CD4-positive, alpha-beta T cell treated with Interleukin-17A for 4 hours (primary cell): ENCODE measurements around the gene RPS6KA3.
"Not testable (repeated sequence)": the region's sequence is repeated elsewhere in the genome, so short reads cannot be mapped to it uniquely, and the experiment has no call there.

Experiments used
- DNase-seq: peaks from one replicate; pipeline ENCODE4 v3.0.0-alpha.2; 2020; ENCODE audit warnings: mixed read lengths

RPS6KA3 gene

DNA sequence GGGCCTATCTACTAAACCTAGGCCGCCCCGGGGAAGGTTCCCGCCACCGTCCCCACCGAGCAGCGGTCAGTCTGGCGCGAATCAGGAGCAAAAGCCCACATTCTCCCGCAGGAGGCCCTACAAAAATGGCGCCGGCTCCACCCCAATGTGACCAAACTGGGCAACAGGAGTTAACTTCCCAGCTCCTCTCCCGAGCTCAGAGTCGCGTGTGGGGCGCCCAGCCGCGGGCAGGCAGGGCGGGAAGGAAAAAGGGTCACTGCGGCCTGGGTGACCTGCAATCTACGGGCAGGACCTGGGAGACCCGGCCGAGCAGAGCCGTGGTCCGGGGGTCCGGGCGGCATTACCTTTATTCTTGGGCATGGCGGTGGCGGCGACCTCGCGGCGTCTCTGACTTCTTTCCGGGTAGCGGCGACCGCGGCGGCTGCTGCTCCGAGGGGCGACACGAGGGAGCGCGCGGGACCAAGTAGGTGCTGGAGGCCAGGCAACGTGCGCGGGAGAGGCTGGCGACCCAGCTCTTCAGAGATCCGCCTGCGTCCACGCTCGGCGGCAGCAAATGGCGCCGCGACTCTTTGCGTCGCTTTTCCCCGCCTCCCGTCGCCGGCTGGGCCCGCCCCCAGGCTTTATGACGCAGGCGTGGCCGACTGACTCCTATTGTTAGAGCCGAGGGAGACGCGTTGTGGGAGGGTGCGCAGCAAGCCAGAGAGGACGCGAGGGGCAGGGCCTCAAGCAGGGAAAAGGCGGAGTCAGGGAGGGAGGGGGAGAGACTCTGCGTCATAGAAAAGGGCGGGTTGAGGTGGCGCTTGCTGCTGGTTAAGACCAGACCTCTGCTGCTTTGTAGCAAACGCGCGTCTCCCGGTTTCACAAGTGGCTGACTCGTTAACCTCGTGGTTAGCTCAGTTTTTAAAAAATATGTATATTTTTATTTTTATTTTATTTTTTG, 125.2 kb downstream of the RPS6KA3 start, which contains the start of gene EIF1AX:
TSS of gene EIF1AX (minus strand) at position 558 of the 940 bp plus-strand sequence. CDS start at position 360, 198 bp downstream.
- peak; percentile 99 for DNase-seq

DNA sequence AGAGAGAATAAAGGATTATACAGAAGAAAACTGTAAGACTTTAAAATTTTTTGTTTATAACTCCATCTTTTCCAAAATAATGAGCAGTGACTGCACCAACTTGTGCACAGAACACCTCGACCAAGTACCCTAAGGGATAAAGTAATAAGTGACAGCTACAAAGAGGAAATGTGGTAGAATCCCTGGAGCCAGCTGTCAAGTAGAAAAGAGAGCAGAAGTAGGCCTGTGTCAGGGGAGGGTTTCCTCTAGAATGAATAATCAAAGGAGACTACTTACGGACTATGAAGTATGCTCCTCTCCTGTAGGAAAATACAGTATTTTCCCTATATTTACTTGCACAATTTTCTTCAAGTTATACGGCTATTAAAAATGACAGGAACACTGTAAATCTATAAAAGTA, 126.3 kb downstream of the RPS6KA3 start:
- no peak for DNase-seq

DNA sequence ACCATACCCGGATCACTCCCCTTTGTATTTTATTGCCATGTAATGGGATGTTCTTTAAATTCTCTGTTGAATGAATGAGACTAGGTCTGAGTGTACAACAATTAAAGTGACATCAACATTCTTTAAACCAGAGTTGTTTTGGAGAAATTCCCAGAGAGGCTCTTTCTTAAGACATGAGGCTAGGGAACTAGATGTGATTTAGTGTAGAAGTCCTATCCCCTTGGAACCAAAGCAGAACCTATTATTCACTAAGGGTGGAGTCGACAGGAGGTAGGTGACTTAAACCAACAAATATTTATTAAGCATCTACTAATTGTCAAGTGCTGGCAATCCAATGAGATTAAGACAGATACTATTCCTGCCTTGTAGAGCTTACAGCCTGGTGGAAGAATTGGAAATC, 126.7 kb downstream of the RPS6KA3 start:
- no peak for DNase-seq

DNA sequence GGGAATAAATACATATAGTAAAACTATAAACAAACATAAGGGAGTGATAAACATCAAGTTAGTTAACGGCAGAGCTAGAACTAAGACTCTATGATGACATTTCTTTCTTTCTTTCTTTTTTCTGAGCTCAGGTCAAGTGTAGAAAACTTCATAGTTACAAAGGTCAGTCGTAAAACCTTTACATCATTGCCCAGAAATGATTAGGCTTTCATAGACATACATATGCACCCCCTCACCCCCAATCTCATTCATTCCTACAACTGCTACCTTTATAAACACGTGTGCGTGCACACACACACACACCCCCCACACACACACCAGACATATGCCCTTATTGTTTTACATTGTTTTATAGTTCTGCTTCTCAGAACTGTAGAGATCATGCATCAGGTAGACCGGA, 130.8 kb downstream of the RPS6KA3 start:
- DNase-seq = no peak

DNA sequence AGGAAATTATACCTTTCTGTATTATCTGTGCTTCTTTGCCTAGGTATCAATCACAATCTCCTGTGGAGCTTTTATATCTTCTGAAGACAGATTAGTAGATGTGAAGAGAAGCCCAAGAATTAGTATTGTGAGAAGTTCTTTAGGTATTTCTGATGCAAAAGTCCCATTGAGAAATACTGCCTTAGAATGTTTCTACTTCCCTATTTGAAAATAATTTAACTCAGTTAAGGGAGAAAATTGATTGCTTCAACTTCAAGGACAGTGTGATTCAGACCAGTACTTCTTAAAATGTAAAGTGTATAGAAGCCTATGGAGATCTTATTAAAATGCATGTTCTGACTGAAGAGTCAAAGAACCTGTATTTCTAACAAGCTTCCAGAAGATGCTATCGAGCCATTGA, 134.0 kb downstream of the RPS6KA3 start:
- DNase-seq = no peak

DNA sequence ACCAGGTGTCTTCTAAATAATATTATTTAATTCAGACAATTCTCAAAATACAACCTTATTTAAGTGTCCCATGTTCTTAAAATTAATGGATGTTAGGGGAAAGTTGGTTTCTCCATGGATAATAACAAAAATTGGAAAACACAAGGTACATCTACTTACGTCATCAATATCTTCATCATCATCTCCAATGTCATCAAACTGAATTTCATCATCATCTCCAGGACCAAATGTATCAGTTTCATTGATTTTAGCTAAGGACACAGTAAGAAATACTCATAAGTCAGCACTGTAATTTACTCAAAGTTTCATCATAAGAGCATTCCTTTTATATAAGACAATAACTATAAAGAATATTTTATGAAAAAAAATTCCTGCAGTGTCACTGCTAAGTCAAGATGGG, 136.4 kb downstream of the RPS6KA3 start:
- no peak for DNase-seq

DNA sequence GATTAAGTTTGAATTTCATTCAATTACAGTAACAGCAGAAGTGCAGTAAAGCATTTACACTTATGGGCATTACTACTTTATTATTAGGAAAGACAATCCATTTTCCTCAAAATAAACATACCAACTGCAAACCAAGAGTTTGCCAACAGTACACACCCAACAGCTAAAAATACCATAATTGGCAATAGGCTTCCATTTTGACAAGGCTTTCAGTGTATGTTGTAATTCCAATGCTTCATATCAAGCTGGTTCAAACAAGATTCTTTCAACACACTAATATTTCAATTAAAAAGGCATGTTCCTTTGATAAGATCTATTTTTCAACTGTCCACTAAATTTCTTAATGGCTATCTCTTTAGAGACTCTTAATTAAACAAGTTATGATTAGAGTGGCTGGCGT, 137.2 kb downstream of the RPS6KA3 start:
- DNase-seq = no peak

DNA sequence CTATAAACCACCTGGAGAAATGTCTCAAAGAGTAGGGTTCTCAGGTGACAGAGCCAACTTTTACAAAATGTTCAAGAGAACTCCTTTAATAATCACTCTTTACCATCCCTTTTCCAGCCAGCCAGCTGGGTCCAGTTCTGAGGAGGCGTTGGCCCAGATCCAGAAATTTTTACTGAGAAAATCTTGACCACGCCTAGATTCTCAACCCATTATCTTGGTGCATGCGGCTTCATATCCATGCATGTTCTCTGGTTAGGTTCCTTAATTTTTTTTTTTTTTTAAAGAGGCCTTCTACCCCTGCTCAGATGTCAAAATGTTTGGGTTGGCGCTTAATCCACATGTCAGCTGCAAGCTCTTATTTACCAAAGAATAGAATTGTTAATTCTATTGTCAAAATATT, 138.0 kb downstream of the RPS6KA3 start:
- no peak for DNase-seq

DNA sequence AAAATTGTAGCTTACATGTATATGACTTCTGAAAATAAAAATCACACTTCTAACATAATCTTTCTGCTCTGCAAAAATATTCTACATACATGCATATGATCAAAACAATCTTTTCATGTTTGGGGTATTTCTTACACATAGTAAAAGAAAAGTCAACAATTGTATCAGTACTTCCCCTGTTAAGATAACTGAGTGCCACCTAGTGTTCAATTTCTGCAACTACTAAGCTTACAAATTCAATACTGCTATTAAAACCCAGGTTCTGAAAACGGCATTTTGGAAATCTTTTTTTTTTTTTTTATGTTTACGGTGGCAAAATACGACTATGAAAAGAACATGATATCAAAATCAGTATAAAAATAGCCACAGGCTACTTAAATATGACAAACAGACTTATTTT, 139.3 kb downstream of the RPS6KA3 start:
- DNase-seq = not testable (repeated sequence)

DNA sequence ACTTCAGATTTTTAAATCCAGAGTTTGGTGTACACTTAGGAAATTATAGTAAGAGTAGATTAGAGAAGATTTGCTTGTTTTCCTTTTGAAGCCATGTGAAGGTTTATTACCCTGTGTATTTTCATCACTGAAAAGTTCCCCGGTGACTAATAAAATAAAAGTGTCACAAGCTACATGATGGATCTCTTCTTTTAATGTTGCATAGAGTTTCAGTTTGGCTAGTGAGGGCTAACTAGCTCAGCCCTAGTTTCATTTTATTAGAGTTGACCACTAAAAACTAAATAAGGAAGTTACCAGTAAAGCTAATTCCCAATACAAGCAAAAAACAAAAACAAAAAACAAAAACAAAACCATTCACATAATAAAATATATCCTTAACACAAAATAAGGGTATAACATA, 139.9 kb downstream of the RPS6KA3 start:
- not testable (repeated sequence) for DNase-seq

DNA sequence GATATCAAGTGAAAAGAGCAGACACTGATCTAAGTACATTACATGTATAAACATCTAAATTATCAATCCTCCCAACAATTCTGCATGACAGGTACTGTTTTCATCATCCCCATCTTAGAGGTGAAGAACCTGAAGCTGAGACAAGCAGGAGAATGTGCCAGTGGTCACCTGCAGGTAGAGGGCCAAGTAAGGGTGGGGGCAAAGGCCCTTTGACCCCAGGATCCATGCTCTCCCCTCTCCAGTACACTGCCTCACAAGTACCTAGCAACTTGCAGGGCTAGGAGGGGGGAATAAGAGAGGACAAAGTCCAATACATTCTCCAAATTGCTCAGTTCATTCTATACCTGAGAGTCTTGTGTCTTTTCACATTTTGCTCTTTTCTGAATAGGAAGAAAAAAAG, 141.7 kb downstream of the RPS6KA3 start:
- DNase-seq = no peak

DNA sequence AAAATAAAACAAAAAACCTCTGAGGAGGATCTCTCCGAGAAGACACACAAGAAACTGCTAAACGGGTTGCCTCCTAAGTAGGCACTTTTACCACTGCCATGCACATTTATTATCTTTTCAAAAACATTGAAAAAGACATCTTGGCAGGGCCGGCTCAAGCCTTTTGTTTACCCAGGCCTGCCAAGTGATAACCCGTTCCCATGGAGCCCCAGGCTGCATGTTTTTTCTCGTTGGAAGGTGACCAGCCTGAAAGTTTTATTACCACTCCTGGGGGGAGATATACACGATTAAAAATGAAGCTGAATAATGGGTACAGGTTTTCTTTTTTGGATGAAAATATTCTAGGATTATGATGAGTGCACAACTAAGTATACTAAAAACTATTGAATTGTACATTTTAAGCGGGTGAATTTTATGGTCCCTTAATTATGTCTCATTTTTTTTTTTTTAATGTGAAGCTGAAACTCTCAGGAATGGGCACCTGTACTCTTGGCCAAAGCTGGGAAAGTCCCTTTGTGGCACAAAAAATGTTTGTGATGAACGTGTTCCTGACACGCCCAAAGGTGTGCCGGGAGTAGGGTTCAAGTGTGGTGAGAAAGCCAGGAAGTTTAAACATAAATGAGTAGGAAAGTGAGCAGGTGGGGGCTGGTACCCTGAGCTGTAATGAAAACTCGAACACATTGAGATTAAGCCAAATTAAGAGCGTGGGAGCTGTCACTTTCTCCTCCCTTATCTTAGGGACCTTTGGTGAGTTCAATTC, 148.5 kb downstream of the RPS6KA3 start:
- DNase-seq = no peak

DNA sequence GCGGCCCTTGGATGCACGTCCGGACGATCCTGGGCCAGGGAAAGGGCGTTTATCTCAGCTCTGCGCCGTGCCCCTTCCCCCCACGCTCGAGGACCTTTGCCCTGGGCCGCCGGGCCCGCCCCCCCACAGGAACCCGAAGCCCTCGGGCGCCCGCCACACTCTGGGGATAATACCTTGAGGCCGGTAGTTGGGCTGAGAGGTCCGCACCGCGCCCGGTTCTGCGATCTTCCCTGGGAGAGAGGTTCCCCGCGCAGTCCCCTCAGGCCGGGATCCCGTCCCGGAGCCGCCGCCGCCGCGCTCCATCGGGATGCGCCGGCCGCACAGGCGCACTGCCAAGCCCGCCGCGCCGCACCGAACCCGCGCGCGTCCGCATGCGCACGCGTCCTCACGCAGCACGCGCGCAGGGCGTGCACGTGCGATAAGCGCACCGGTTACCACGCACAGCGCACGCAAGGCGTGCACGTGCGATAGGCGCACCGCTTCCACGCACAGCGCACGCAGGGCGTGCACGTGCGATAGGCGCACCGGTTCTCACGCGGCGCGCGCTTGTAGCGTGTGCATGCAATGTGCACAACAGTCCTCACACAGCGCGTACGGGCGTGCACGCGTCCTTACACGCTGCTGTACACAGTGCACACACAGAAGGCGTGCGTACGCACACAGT, 150.0 kb downstream of the RPS6KA3 start, which contains the start of gene MAP7D2:
TSS of gene MAP7D2 (minus strand) at position 331 of the 664 bp plus-strand sequence. CDS start at position 303, 28 bp downstream.
- no peak for DNase-seq

DNA sequence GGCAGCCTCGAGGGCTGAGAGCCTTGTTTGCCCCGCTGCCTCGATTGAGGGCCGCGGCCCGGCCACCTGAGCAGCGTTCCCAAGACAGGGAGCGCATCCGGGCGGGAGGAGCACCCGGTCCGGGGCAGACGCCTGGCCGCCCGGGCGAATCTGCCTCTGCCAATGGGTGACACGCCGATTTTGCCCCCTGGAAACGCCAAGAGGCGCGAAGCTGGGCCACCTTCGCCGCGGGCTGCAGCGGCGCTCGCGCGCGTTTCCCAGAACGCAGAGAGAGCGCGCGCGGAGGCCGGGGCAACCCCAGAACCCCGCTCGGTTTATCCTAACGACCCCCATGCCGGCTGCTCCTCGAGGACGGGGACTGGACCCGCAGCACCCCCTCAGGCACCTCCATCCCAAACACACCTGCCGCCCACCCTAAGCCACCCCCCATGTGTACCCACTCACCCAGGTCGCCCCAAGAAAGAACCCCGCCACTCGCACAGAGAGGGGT, 150.6 kb downstream of the RPS6KA3 start:
- DNase-seq = no peak

DNA sequence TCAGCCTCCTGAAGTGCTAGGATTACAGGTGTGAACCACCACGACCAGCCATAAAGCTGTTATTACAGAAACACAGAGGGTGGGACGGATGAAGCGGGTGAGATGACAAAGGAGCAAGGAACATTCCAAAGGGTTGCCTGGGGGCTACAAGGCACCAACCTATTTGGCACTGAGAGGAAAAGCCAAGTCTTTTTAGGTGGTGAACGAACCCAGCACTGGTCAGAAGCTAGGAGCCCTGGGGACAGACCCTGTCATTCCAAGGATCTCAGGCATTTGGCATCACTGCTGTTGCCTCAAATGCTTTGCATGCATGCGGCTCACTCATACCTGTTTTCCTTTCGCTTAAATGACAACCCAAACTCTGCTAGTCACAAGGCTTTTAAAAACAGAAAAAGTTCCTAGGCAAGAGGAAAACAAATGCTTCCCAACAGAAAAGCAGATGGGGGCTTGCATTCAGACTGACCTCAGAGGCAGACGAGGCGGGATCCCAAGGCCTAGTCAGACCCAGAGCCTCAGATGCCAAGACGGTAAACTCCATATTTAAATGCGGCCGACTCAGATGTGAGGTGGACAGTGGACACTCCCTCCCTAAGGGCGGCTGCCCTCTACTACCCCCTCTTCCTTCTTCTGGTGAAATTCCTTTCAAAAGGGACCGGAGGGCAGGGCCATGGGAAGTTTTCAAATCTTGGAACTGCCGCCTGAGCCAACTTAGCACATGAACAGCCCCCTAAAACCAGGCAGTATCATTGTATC, 154.5 kb downstream of the RPS6KA3 start:
- DNase-seq = no peak

DNA sequence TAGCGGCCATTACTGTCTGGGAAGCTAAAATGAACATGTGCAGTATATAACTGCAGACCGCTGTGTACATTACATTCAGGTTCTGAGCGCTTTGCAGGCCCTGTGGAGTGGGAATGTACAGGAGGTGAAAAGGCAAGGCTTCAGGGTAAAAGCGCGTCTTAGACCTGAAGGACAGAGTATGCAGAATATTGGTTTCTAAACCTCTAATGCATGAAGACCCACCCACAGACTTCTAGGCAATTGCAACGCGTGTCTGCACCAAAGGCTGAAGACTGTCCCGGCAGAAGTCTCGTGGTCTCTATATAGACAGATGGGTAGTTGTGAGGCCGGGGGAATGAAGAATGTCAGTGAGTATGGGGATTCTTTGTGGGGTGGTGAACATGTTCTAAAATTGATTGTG, 155.4 kb downstream of the RPS6KA3 start:
- DNase-seq = no peak

DNA sequence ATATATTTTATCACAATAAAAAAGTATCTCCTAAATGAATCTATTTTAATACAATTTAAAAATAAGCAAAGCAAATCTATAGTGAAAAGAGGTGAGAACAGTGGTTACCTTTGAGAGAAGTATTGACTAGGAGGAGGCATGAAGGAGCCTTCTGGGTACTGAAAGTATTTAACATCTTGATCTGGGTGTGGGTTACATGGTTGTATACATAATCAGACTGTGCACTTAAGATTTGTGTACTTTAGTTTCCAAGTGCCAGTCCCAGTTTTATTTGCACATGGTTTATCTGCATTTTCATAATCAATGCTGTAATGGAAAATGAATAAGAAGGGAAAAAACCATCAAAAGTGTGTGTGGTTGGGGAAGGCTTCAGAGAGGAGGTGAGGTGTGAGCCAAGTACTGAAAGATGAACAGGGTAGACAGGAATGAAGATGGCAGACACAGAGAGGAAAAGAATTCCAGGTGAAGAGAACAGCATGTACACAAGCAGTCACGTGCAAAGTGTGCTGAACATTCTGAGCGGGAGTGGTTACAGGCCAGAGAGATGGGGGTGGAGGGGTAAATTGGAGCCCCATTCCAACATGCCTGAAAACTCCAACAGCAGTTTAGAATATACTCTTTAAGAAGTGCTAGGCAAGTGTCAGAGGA, 164.7 kb downstream of the RPS6KA3 start:
- no peak for DNase-seq
